Adrenal gland (tissue), 5 donors: Measurements from ENCODE around the gene PTPRF.

ENCODE experiments used
- POLR2A ChIP-seq, 2 donors: fragments of 450-650 bp; IDR thresholded peaks; one replicate each; pipeline ENCODE4 v1.6.1; 2017; ENCODE audit warnings: antibody characterized with exemption in 2 of 2, mild to moderate bottlenecking in 2 of 2, moderate library complexity in 1 of 2
- TF ChIP-seq, protein P1 (sequence below), 6 experiments: fragments of 450-650 bp in 4 of 6; fragments of 200-600 bp in 2 of 6; sonication (generic) in 1 of 6; IDR thresholded peaks; 1 replicate in 5 of 6; 2 replicates in 1 of 6; pipeline versions ENCODE4 v1.5.1 to v1.8.0; 2016 to 2021; ENCODE audit warnings: antibody characterized with exemption in 6 of 6, mild to moderate bottlenecking in 2 of 6, moderate library complexity in 1 of 6
- donor health status: DM: no; HTN: no; CAD: no.

DNA sequence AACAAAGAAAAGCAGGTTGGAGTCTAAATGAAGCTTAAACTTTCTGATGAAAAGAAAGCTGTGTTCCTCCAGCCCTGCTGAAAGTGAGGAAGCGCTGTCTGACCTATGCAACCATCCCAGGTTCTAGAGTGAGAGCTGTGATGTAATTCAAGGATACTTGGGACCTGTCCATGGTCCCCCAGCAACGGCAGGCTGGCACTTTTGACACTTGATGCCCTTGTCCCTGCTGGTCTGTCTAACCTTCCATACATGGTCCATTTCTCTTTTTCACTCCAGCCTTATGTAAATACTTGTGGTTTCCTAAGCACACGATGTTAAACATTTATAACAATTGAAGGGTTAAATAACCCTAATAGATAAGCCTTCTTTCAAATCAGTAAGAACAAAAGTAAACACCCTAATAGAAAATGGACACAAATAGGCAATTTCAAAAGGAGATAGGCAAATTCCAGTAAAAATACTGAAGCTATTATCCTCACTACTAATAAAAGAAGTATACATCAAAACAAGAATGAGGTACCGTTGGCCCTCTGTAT lies 101.5 kb downstream of the PTPRF start:
- TF ChIP-seq POLR2A (IDR thresholded peaks at IDR 0.05): no peak
- TF ChIP-seq, protein P1, sequence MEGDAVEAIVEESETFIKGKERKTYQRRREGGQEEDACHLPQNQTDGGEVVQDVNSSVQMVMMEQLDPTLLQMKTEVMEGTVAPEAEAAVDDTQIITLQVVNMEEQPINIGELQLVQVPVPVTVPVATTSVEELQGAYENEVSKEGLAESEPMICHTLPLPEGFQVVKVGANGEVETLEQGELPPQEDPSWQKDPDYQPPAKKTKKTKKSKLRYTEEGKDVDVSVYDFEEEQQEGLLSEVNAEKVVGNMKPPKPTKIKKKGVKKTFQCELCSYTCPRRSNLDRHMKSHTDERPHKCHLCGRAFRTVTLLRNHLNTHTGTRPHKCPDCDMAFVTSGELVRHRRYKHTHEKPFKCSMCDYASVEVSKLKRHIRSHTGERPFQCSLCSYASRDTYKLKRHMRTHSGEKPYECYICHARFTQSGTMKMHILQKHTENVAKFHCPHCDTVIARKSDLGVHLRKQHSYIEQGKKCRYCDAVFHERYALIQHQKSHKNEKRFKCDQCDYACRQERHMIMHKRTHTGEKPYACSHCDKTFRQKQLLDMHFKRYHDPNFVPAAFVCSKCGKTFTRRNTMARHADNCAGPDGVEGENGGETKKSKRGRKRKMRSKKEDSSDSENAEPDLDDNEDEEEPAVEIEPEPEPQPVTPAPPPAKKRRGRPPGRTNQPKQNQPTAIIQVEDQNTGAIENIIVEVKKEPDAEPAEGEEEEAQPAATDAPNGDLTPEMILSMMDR (IDR thresholded peaks at IDR 0.05): no peak
